Esophagus mucosa (tissue), 1 donor: ENCODE measurements around the gene TFEB. TPM values are rescaled to one million over a fixed set of nuclear protein-coding genes. Genes with fewer than 3 reads are reported as not detected.

Experiments used
- ATAC-seq: fragments of 200-7000 bp; cut with Tn5 transposase; one replicate; pipeline ENCODE4 v1.9.1; 2020
- total RNA-seq: library from RNA; stranded (reverse); gene quantifications from one replicate; pipeline ENCODE4 v1.2.4, GENCODE V29; 2023
- donor health status: DM: yes; HTN: yes; CAD: no.

The TFEB gene
- total RNA-seq, 1 donor from 2014 or later = 10.9 TPM

GRCh38 chr6:41689171-41690008 is 46.0 kb downstream of the TFEB start:
- ATAC-seq = no peak

GRCh38 chr6:41688256-41688965 is 47.0 kb downstream of the TFEB start:
- no peak for ATAC-seq

- peak; percentile 73 for ATAC-seq
Observed at GRCh38 chr6:41687501-41688175, 47.8 kb downstream of the TFEB start.

- no peak for ATAC-seq
Observed at GRCh38 chr6:41685641-41686380, 49.6 kb downstream of the TFEB start.

GRCh38 chr6:41684311-41685180 is 50.9 kb downstream of the TFEB start:
- ATAC-seq = no peak

- peak; percentile 67 for ATAC-seq
Observed at GRCh38 chr6:41683523-41684310, 51.7 kb downstream of the TFEB start.

- ATAC-seq = peak; percentile 4
Observed at GRCh38 chr6:41683273-41683522, 52.2 kb downstream of the TFEB start.

- peak; percentile 5 for ATAC-seq
Observed at GRCh38 chr6:41682497-41683272, 52.7 kb downstream of the TFEB start.

GRCh38 chr6:41682056-41682477 is 53.3 kb downstream of the TFEB start:
- ATAC-seq = peak; percentile 88

GRCh38 chr6:41680182-41680965 is 55.0 kb downstream of the TFEB start:
- ATAC-seq = no peak

GRCh38 chr6:41679696-41680095 is 55.7 kb downstream of the TFEB start:
- ATAC-seq = no peak

GRCh38 chr6:41678511-41679084 is 56.8 kb downstream of the TFEB start:
- no peak for ATAC-seq

GRCh38 chr6:41677124-41677921 is 58.1 kb downstream of the TFEB start:
- ATAC-seq = no peak

GRCh38 chr6:41676431-41676830 is 59.0 kb downstream of the TFEB start:
- ATAC-seq = no peak

GRCh38 chr6:41675992-41676391 is 59.4 kb downstream of the TFEB start:
- no peak for ATAC-seq

GRCh38 chr6:41675176-41675775 is 60.1 kb downstream of the TFEB start:
- ATAC-seq = no peak

GRCh38 chr6:41674231-41675000 is 61.0 kb downstream of the TFEB start:
- ATAC-seq = no peak
